HFF-Myc (cell line): ENCODE data around the gene SPAG17.

ENCODE experiments used
- DNase-seq: peaks from one replicate; pipeline ENCODE4 v3.0.0-alpha.2; 2011; ENCODE audit warnings: low read depth; ENCODE audit errors: extremely low read depth
- H3K4me3 ChIP-seq: replicated peaks from 2 replicates; pipeline ENCODE4 v1.5.1; 2011; ENCODE audit warnings: low read depth, mild to moderate bottlenecking, control low read depth, low read length
- TF ChIP-seq, protein P1 (sequence below): IDR thresholded peaks from 2 replicates; pipeline ENCODE4 v1.5.1; 2012; ENCODE audit warnings: mild to moderate bottlenecking, low read depth, low read length, control low read depth; ENCODE audit errors: missing control alignments

SPAG17 gene

DNA sequence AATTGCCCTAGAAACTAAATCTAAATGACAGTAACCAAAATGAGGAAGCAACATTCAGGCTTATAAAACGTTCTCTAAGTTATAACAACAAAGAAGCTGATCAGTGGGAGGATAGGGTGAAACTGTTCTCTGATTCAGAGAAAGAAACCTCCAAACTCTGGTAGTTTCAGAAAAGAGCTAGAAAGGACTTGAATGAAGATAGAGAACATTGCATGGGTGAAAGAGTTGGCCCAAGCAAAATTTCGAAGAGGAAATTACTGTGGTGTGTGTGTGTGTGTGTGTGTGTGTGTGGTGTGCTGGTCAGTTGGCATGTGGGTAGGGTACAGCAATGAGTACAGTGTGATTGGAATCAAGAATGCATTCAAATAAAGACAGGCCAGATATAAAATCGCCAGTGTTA lies 16.5 kb upstream of the SPAG17 start:
- no peak for DNase-seq
- no peak overlapping the region for H3K4me3 ChIP-seq
- TF ChIP-seq, protein P1, sequence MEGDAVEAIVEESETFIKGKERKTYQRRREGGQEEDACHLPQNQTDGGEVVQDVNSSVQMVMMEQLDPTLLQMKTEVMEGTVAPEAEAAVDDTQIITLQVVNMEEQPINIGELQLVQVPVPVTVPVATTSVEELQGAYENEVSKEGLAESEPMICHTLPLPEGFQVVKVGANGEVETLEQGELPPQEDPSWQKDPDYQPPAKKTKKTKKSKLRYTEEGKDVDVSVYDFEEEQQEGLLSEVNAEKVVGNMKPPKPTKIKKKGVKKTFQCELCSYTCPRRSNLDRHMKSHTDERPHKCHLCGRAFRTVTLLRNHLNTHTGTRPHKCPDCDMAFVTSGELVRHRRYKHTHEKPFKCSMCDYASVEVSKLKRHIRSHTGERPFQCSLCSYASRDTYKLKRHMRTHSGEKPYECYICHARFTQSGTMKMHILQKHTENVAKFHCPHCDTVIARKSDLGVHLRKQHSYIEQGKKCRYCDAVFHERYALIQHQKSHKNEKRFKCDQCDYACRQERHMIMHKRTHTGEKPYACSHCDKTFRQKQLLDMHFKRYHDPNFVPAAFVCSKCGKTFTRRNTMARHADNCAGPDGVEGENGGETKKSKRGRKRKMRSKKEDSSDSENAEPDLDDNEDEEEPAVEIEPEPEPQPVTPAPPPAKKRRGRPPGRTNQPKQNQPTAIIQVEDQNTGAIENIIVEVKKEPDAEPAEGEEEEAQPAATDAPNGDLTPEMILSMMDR: no peak

DNA sequence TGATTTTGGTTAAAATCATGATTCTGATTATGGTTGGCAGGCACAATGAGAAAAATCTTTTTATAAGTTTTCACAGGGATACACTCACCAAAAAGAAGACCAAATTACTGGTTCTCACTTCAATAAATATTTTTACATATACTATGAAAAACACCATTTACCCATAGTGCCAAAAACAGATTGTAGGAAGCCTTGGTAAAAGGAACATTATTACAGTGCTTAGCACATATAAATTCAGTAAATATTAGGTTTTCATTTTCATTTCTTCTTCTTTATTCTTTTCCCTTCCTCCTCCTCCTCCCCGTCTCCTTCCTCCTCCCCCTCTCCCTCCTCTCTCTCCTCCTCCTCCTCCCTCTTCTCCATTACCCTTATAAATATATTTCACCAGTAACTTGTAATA lies 15.8 kb upstream of the SPAG17 start:
- H3K4me3 ChIP-seq: no peak overlapping the region
- no peak for DNase-seq
- TF ChIP-seq, protein P1: no peak

DNA sequence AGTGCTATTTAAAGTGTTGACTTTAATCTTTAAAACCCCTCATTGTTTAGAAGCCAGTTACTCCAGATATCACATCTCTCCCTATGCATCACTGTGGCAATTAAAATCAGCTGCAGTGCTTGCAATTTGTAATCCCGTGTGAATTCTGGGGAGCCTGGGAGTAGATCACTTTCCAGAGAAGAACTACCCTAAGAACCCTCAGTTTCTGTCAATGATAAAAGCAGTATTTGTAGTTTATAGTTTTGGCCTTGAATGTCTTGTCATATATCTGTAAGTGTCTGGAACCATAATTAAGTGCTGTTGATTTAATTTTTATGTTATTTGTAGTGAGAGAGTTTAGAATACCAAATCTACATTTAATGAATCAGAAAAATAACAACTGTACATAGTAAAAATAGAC lies 5.5 kb upstream of the SPAG17 start:
- no peak for DNase-seq
- no peak overlapping the region for H3K4me3 ChIP-seq
- TF ChIP-seq, protein P1: no peak

DNA sequence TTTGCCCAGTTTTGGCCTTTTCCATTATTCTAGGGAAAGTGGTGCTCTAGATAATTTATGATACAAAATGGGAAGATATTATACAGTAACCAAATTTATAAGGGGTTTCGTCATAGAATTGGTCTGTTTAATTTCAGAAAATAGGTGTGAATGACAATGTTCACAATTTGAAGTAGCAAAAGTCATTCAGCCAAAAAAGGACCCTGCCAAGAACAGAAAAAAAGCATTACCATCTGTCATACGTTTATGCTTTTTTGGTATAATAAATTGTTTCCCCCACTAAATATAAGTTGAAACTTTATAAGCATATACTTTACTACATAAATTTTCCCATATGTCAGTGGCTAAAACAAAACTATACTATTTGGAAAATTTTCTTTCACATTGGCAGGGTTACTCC lies 4.5 kb upstream of the SPAG17 start:
- H3K4me3 ChIP-seq: no peak overlapping the region
- TF ChIP-seq, protein P1: no peak
- no peak for DNase-seq

DNA sequence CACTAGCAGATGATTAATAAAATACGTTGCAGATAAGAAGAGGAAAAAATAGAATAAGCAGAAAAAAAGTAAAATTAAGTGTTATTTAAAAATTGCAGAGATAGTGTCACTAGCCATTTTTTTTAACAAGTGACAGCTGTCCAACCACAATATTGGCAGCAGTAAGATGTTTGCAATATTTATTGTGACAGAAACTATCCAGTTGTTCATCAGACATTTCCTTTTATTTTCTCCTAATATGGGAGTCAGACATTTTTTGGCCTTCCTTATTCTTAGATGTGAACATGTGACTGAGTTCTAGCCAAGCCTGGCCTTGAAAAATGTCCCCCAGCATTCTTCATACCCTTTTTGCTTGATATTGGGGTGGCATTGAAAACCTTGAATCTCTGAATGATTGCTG lies 3.4 kb upstream of the SPAG17 start:
- no peak overlapping the region for H3K4me3 ChIP-seq
- TF ChIP-seq, protein P1: no peak
- DNase-seq: no peak

DNA sequence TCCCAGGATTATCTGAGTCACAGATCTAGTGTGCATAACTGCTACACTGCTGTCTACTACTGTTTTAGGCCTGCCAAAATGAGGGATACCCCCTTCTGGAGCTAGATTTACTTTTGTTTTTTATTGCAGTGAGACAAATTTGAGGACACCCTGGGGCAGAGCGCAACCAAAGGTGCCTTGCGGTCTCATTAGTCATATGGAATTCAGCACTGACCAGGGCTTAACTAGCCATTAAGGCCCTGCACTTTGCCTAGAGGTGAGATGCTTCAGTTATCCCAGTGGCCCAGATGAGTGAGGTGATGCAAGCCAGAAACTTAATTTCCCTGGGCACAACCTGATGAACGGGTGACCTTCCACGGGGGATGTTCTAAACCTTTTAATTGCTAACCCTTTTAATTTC lies 998 bp upstream of the SPAG17 start:
- TF ChIP-seq, protein P1: no peak
- no peak overlapping the region for H3K4me3 ChIP-seq
- no peak for DNase-seq

DNA sequence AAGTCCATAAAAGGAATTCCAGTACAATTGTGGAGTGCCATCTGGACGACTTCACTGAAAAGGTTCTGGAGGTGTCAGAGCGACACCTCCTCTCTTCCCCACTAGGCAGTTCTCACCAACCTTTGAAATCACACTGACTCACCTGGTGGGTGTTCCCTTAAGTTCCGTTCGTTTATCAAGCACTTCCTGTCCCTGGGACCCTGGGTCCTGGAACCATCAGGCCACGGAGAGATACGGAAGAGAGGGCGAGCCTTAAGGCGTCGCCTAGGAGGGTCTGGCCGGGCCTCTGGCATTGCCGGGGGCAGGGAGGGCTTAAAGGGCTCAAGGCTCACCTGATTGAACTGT lies 317 bp downstream of the SPAG17 start:
- TF ChIP-seq, protein P1: no peak
- H3K4me3 ChIP-seq: peak overlapping the region; percentile 34
- DNase-seq: no peak
